Neural crest cell (in vitro differentiated cells): ENCODE data around the gene LRRC10B. TPM values are rescaled to one million over a fixed set of nuclear protein-coding genes. Genes with fewer than 3 reads are reported as not detected.

ENCODE experiments used
- DNase-seq: peaks from one replicate; pipeline ENCODE4 v3.0.0; 2021; ENCODE audit warnings: low read depth, mixed read lengths, low spot score
- H3K27ac Mint-ChIP-seq: one replicate; pipeline ENCODE4 v1.8.0; 2021; ENCODE audit warnings: mild to moderate bottlenecking, mixed read lengths; ENCODE audit not compliant: unreplicated experiment
- H3K27me3 Mint-ChIP-seq: 2 replicates; pipeline ENCODE4 v1.8.0; 2021; ENCODE audit warnings: low read depth, mild to moderate bottlenecking, mixed read lengths
- H3K36me3 Mint-ChIP-seq: 2 replicates; pipeline ENCODE4 v1.8.0; 2021; ENCODE audit warnings: low read depth, mild to moderate bottlenecking, mixed read lengths
- H3K4me1 Mint-ChIP-seq: 2 replicates; pipeline ENCODE4 v1.8.0; 2021; ENCODE audit warnings: mixed read lengths
- H3K4me3 Mint-ChIP-seq: one replicate; pipeline ENCODE4 v1.8.0; 2021; ENCODE audit warnings: mild to moderate bottlenecking, mixed read lengths
- H3K9me3 Mint-ChIP-seq: 2 replicates; pipeline ENCODE4 v1.8.0; 2021; ENCODE audit warnings: mixed read lengths
- total RNA-seq: library from RNA; stranded (reverse); gene quantifications from 2 replicates; pipeline ENCODE4 v1.2.1, GENCODE V29; 2021
- TF ChIP-seq, protein P1 (sequence below): fragments of 200-600 bp; sonication (generic); conservative IDR thresholded peaks from 2 replicates; pipeline ENCODE4 v1.5.0; 2021; ENCODE audit warnings: antibody characterized with exemption, mild to moderate bottlenecking

Gene LRRC10B
- total RNA-seq, 1 donor from 2014 or later, result 2.9 TPM

DNA sequence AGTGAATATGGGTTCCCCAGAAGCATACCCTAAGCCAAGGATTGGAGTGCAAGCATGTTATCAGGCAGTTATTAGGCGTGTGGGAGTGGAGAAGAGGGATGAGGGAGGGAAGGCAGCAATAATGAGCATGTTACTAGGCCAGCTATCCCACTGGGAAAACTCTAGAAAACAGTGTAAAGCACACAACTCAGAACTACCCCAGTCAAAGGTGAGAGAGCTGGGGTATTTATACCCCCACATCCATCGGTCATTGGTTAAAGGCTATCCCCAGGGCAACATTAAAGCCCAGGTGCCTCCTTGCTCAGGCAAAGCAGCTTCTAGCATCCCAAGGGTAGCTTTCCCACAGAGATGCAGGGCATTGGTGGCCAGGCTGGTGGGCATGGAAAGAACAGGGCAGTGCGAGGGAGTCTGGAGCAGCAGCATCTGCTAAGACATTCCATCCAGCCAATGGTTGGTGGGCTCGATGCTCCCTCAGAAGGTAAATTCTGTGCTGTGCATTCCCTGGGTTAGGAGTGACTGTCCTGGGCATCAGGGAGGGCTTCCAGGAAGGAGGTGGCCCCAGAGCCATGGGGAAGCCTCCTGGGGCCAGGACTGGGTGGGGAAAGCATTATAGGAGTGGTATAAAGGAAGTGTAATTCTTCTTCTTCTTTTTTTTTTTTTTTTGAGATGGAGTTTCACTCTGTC is 21.1 kb upstream of the LRRC10B start:
- peak overlapping the region; percentile 45 for H3K4me3 Mint-ChIP-seq
- H3K27me3 Mint-ChIP-seq, result no peaks in the 10 kb centered on the region
- no peak for DNase-seq
- H3K36me3 Mint-ChIP-seq, result no peaks in the 10 kb centered on the region
- peaks cover 46% of the 10 kb centered on the region for H3K4me1 Mint-ChIP-seq
- H3K9me3 Mint-ChIP-seq, result no peaks in the 10 kb centered on the region
- no peak overlapping the region for H3K27ac Mint-ChIP-seq
- TF ChIP-seq, protein P1, sequence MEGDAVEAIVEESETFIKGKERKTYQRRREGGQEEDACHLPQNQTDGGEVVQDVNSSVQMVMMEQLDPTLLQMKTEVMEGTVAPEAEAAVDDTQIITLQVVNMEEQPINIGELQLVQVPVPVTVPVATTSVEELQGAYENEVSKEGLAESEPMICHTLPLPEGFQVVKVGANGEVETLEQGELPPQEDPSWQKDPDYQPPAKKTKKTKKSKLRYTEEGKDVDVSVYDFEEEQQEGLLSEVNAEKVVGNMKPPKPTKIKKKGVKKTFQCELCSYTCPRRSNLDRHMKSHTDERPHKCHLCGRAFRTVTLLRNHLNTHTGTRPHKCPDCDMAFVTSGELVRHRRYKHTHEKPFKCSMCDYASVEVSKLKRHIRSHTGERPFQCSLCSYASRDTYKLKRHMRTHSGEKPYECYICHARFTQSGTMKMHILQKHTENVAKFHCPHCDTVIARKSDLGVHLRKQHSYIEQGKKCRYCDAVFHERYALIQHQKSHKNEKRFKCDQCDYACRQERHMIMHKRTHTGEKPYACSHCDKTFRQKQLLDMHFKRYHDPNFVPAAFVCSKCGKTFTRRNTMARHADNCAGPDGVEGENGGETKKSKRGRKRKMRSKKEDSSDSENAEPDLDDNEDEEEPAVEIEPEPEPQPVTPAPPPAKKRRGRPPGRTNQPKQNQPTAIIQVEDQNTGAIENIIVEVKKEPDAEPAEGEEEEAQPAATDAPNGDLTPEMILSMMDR, result no peak

DNA sequence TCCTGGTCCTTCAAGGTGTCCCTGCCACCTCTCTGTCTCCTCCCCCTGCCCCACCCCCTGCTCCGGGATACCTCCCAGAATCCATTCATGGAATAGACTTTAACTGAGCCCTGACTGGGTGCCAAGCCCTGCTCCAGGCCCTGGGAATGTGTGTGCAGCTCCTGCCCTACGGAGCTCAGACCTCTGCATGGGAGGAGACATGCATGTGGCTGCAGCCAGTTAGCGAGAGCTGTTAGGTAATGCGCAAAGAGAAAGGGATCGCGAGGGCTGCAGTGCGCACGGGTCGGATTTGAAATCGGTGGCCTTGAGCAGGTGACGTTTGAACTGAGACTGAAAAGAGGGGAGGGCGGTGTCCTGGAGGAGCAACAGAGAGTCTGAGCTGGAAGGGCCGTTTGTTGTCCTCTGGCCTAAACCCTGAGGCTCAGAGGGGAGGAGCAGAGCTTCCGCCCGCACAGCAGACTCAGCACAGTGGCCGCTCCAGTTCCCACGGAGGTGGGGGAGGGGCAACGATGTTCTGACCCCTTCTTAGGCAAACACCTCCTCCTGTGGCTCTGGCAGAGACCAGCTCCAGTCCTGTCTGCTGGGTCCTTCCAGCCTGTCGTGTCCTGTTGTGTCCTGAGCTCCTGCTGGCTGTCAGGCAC is 19.8 kb upstream of the LRRC10B start:
- peak overlapping the region; percentile 55 for H3K4me3 Mint-ChIP-seq
- TF ChIP-seq, protein P1, result no peak
- no peaks in the 10 kb centered on the region for H3K27me3 Mint-ChIP-seq
- no peaks in the 10 kb centered on the region for H3K36me3 Mint-ChIP-seq
- peak overlapping the region; percentile 84 for H3K27ac Mint-ChIP-seq
- H3K4me1 Mint-ChIP-seq, result peaks cover 48% of the 10 kb centered on the region
- no peaks in the 10 kb centered on the region for H3K9me3 Mint-ChIP-seq
- DNase-seq, result peak; percentile 60

DNA sequence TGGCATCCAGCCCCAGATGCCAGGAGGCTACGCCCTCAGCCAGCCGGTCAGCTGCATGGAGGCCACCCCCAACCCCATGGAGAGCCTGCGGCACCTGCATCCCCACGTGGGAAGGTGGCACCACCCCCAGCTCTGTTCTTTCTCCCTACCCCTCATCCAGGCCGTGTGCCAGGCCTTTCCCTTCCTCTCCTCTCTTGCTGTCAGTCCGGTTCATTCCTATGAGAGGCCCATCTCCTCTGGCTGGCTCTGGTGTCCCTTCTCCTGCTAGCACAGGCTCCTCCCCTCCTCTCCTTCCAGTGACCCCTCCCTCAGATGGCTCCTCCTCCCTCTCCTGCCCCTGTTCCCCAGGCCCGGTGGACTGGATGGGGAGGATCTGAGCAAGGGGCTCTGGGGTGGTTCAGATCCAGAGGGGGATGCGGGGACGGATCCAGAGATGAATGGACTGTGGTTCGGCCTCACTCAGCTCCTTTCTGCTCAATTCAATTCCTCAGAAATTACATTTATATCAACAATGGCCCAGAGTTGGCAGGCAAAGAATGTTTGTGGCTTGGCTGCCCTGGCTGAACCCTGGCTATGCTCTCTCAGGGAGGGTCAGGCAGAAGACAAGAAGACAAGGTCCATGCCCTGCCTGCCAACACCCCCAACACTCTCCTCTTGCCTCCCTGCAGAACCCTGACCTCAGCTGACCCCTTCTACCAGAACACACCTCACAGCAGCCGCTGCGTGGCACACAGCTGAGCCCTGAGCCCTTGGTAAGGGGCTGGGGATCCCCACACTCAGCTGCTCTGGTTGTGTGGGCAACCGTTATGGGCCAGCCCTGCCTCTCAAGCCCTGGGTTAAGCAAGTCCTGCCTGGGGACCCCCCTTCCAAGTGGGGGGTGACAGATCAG is 18.5 kb upstream of the LRRC10B start:
- DNase-seq, result no peak
- no peak overlapping the region for H3K4me3 Mint-ChIP-seq
- H3K36me3 Mint-ChIP-seq, result no peaks in the 10 kb centered on the region
- TF ChIP-seq, protein P1, result no peak
- H3K9me3 Mint-ChIP-seq, result no peaks in the 10 kb centered on the region
- H3K4me1 Mint-ChIP-seq, result peaks cover 53% of the 10 kb centered on the region
- no peaks in the 10 kb centered on the region for H3K27me3 Mint-ChIP-seq
- peak overlapping the region; percentile 71 for H3K27ac Mint-ChIP-seq

DNA sequence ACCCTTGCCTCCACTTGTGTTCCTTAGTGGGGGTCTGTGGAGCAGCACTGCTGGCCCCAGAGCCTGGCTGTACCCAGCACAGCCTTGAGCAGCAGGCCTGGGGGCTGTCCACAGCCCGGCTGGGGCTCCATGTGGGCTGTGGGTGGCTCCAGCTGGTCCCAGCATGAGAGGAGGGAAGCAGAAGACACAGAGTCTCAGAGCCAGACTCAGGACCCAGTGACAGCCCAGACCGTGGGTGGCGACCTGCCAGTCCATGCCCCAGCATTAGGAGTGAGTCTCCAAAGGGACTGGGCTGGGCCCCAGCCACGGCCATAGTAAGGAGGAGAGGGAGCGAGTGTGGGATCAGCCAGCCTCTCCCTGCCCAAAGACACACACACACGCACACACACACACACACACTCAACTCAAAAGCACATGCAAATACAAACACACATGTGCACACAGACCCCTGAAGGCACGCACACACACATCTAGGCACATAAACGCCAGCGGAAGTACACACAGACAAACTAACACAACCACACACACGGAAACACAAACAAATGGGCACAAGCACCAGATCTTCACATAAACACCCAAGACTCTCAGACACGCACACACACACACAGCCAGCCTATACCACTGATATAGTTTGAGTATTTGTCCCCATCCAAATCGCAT is 16.7 kb upstream of the LRRC10B start:
- peaks cover 53% of the 10 kb centered on the region for H3K4me1 Mint-ChIP-seq
- H3K27me3 Mint-ChIP-seq, result no peaks in the 10 kb centered on the region
- no peak for DNase-seq
- H3K36me3 Mint-ChIP-seq, result no peaks in the 10 kb centered on the region
- H3K4me3 Mint-ChIP-seq, result no peak overlapping the region
- no peaks in the 10 kb centered on the region for H3K9me3 Mint-ChIP-seq
- TF ChIP-seq, protein P1, result no peak
- H3K27ac Mint-ChIP-seq, result no peak overlapping the region

DNA sequence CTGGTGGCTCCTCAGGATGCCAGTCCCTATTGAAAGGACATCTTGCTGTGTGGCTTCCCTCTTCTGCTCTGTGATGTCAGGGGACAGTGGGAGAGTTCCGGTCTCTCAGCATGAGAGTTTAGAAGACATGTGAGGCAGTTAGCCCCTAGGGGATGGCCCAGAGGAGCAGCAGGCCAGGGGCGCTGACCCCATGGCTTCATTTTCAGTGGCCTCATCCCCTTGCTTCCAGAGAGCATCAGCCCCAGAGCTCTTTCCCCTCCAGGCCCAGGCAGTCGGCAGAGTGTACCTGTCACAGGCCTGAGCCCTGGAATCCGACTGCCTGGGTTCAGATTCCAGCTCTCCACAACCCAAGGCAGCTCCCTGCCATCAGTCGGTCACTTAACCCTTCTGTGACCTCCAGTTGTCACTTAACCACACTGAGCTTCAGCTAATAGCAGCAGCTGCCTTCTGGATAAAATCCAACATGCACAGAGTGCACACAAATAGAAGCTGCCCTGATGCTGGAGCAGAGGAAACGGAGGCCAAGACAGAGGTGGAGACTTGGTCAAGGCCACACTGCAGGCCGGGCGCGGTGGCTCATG is 14.1 kb upstream of the LRRC10B start:
- no peak for DNase-seq
- no peaks in the 10 kb centered on the region for H3K36me3 Mint-ChIP-seq
- H3K4me3 Mint-ChIP-seq, result peak overlapping the region; percentile 31
- H3K27ac Mint-ChIP-seq, result no peak overlapping the region
- H3K4me1 Mint-ChIP-seq, result peaks cover 37% of the 10 kb centered on the region
- TF ChIP-seq, protein P1, result no peak
- no peaks in the 10 kb centered on the region for H3K27me3 Mint-ChIP-seq
- H3K9me3 Mint-ChIP-seq, result no peaks in the 10 kb centered on the region
